ENCODE measurements around the gene SULT1A1.

SULT1A1 gene

DNA sequence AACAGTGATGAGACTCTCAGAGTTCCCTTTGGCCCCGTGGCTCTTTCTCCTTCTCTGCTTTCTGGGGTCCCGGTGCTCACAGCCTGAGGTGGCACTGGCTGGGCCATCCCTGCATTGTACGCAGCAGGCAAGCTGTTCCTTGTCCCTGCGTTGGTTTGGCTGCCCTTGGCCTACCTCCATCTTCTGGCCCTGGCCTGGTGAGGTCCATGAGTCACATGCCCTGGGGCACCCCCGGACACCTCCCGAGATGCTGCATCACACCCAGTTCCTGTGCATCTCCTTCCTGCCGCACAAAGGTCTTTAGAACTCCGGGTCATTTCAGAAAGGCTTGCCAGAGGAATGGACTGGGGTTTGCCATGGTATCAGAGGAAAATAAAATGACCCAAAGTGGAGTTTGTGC lies 22.5 kb downstream of the SULT1A1 start:
- no peak for DNase-seq
- TF ChIP-seq, protein P1, sequence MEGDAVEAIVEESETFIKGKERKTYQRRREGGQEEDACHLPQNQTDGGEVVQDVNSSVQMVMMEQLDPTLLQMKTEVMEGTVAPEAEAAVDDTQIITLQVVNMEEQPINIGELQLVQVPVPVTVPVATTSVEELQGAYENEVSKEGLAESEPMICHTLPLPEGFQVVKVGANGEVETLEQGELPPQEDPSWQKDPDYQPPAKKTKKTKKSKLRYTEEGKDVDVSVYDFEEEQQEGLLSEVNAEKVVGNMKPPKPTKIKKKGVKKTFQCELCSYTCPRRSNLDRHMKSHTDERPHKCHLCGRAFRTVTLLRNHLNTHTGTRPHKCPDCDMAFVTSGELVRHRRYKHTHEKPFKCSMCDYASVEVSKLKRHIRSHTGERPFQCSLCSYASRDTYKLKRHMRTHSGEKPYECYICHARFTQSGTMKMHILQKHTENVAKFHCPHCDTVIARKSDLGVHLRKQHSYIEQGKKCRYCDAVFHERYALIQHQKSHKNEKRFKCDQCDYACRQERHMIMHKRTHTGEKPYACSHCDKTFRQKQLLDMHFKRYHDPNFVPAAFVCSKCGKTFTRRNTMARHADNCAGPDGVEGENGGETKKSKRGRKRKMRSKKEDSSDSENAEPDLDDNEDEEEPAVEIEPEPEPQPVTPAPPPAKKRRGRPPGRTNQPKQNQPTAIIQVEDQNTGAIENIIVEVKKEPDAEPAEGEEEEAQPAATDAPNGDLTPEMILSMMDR (IDR thresholded peaks at IDR 0.05; ENCODE audit: low read depth, low read length), result no peak
- no peaks in the 10 kb centered on the region for H3K27me3 ChIP-seq (ENCODE audit: insufficient read depth, low read depth, severe bottlenecking)
- no peak overlapping the region for H3K27ac ChIP-seq
- no peaks in the 10 kb centered on the region for H3K9me3 ChIP-seq (ENCODE audit: severe bottlenecking)
- peaks cover 48% of the 10 kb centered on the region for H3K36me3 ChIP-seq
- H3K4me3 ChIP-seq (ENCODE audit: low read depth, low read length), result no peak overlapping the region

DNA sequence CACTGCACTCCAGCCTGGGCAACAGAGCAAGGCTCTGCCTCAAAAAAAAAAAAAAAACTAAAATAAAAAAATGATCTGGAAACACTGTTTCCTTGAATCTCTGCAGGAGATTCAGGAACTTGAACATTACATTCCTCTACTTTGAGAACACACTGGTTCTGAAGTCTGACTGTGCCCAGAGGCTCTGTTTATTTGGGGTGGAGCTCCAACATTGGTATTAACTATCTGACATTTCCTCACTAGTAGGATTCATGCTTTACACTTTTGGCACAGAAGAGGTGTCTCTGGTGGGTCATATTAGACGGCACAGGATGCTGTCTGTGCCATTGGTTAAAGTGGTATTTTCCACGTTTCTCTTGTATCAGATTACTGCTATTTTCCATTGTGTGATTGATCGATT lies 23.4 kb downstream of the SULT1A1 start:
- no peak overlapping the region for H3K27ac ChIP-seq
- peaks cover 53% of the 10 kb centered on the region for H3K36me3 ChIP-seq

DNA sequence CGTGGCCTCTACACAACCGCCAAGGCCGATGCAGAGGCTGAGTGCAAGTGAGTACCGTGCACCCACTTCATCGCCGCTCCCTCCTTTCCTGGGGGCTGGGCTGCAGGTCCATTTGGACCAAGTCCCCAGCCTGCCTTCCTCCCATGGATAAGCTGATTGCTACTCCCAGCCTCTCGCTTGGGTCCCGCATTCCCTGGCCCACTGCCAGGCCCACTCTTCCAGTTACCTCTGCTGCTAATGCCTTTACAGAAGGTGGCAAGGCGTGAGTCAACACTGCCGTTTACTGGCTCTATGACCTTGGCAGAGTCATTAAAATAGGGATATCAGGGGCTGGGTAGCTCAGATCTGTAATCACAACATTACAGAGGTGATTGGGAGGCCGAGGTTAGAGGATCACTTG lies 24.2 kb downstream of the SULT1A1 start:
- Histone ChIP-seq H3K4me3 (ENCODE audit: low read depth, low read length) (no peak overlapping the region), H3K36me3 (peaks cover 53% of the 10 kb centered on the region), H3K27me3 (ENCODE audit: insufficient read depth, low read depth, severe bottlenecking) (no peaks in the 10 kb centered on the region), H3K27ac (no peak overlapping the region), H3K9me3 (ENCODE audit: severe bottlenecking) (no peaks in the 10 kb centered on the region)
- TF ChIP-seq, protein P1 (IDR thresholded peaks at IDR 0.05; ENCODE audit: low read depth, low read length), result no peak
- no peak for DNase-seq

More for the DNA sequence above, 23.4 kb downstream of the SULT1A1 start:
- TF ChIP-seq, protein P1 (IDR thresholded peaks at IDR 0.05; ENCODE audit: low read depth, low read length), result no peak
- H3K9me3 ChIP-seq (ENCODE audit: severe bottlenecking), result no peaks in the 10 kb centered on the region
- H3K4me3 ChIP-seq (ENCODE audit: low read depth, low read length), result no peak overlapping the region
- no peak for DNase-seq
- no peaks in the 10 kb centered on the region for H3K27me3 ChIP-seq (ENCODE audit: insufficient read depth, low read depth, severe bottlenecking)

DNA sequence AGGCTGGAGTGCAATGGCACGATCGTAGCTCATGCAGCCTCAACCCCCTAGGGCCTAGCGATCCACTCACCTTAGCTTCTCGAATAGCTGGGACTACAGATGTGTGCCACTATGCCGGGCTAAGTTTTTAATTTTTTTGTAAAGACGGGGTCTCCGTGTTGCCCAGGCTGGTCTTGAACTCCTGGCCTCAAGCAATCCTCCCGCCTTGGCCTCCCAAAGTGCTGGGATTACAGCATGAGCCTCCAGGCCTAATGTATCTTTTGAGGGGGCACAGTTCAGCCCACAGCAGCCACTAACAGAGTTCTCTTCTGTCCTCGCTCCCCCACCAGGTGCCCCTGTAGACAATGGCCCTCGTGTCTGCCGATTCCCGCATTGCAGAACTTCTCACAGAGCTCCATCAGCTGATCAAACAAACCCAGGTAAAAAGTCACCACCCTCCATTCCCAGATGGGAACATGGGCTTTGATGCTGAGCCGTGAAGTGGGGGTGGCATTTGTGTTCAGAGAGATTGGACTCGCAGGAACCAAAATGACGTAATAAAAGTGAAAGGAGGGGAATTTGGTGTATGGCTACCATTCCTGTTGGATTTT lies 29.0 kb downstream of the SULT1A1 start:
- H3K27me3 ChIP-seq (ENCODE audit: insufficient read depth, low read depth, severe bottlenecking), result no peaks in the 10 kb centered on the region
- TF ChIP-seq, protein P1 (IDR thresholded peaks at IDR 0.05; ENCODE audit: low read depth, low read length), result no peak
- H3K9me3 ChIP-seq (ENCODE audit: severe bottlenecking), result no peaks in the 10 kb centered on the region
- H3K27ac ChIP-seq, result no peak overlapping the region
- peaks cover 35% of the 10 kb centered on the region for H3K36me3 ChIP-seq
- H3K4me3 ChIP-seq (ENCODE audit: low read depth, low read length), result no peak overlapping the region
- DNase-seq, result no peak

DNA sequence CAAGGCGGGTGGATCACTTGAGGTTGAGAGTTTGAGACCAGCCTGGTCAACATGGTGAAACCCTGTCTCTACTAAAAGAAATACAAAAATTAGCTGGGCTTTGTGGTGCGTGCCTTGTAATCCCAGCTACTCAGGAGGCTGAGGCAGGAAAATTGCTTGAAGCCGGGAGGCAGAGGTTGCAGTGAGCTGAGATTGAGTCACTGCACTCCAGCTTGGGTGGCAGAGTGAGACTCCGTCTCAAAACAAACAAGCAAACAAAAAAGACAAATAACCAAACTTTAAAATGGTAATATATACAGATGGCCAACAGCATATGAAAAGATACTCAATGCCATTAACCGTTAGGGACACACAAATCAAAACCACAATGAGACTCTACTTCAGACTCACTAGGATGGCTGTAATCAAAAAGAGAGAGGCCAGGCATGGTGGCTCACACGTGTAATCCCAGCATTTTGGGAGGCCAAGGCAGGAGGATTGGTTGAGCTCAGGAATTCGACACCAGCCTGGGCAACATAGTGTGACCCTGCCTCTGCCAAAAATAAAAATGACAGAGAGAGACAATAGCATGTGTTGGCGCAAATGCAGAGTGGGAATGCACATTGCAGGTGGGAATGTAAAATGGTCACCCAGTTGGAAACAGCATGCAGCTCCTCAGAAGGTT lies 34.3 kb downstream of the SULT1A1 start:
- H3K27me3 ChIP-seq (ENCODE audit: insufficient read depth, low read depth, severe bottlenecking), result no peaks in the 10 kb centered on the region
- TF ChIP-seq, protein P1 (IDR thresholded peaks at IDR 0.05; ENCODE audit: low read depth, low read length), result no peak
- H3K9me3 ChIP-seq (ENCODE audit: severe bottlenecking), result no peaks in the 10 kb centered on the region
- no peak overlapping the region for H3K4me3 ChIP-seq (ENCODE audit: low read depth, low read length)
- peaks cover 6% of the 10 kb centered on the region for H3K36me3 ChIP-seq
- no peak overlapping the region for H3K27ac ChIP-seq
- no peak for DNase-seq
